Measurements from ENCODE around the gene SLF2. TPM values are rescaled to one million over a fixed set of nuclear protein-coding genes. Genes with fewer than 3 reads are reported as not detected.

Gene SLF2
- total and polyA plus RNA-seq, 9 of the 15 experiments (the other 6 are each of a cell fraction or from before 2014, with no cell fraction given): 1.7 to 18.4 (median 7.8) TPM

- TF ChIP-seq GMEB1 (CRISPR knock-in tag; IDR thresholded peaks at IDR 0.05) (no peak), ZNF274 (IDR thresholded peaks at IDR 0.05; ENCODE audit: borderline replicate concordance, low read depth, low read length) (no peak), ZNF277 (CRISPR knock-in tag; IDR thresholded peaks at IDR 0.05; ENCODE audit: borderline replicate concordance) (no peak), TCF15 (CRISPR knock-in tag; IDR thresholded peaks at IDR 0.05) (no peak), NRF1 (conservative IDR thresholded peaks at IDR 0.05 in 1 of 2, IDR thresholded peaks at IDR 0.05 in 1 of 2) (peak; percentile 92 to 93), FUS (optimal IDR thresholded peaks at IDR 0.05; ENCODE audit: low read depth, low read length) (no peak), ETV5 (CRISPR knock-in tag; IDR thresholded peaks at IDR 0.05; ENCODE audit: low read depth) (0 out of 2 replicates have a peak, but pooled peaks have one; percentile 26), ETV6 (IDR thresholded peaks at IDR 0.05; ENCODE audit: borderline replicate concordance in 1 of 2, low read depth in 2 of 2, low read length in 1 of 2) (no peak), ETV6 (CRISPR knock-in tag; IDR thresholded peaks at IDR 0.05; ENCODE audit: borderline replicate concordance) (no peak), KAT2B (IDR thresholded peaks at IDR 0.05; ENCODE audit: low read depth, low read length) (no peak), PHF20 (IDR thresholded peaks at IDR 0.05; ENCODE audit: partially characterized antibody) (peak; percentile 91), MXD1 (CRISPR knock-in tag; IDR thresholded peaks at IDR 0.05; ENCODE audit: borderline replicate concordance, poor library complexity, severe bottlenecking) (peak; percentile 83), HSF4 (CRISPR knock-in tag; IDR thresholded peaks at IDR 0.05; ENCODE audit: borderline replicate concordance) (no peak), GTF3C2 (IDR thresholded peaks at IDR 0.05; ENCODE audit: borderline replicate concordance, extremely low read depth, insufficient read length) (no peak), ZFX (CRISPR knock-in tag; IDR thresholded peaks at IDR 0.05) (peak; percentile 78), FOXA1 (IDR thresholded peaks at IDR 0.05; ENCODE audit: borderline replicate concordance) (no peak), NFXL1 (CRISPR knock-in tag; IDR thresholded peaks at IDR 0.05) (no peak), ZNF57 (CRISPR knock-in tag; IDR thresholded peaks at IDR 0.05) (no peak), CEBPG (CRISPR knock-in tag; IDR thresholded peaks at IDR 0.05) (no peak), CEBPG (tag; conservative IDR thresholded peaks at IDR 0.05 in 1 of 2, IDR thresholded peaks at IDR 0.05 in 1 of 2) (no peak), ERF (CRISPR knock-in tag; IDR thresholded peaks at IDR 0.05) (no peak)
Observed at GRCh38 chr10:100986952-100987684, 74.4 kb downstream of the SLF2 start, which contains the start of the genes MRPL43 and TWNK (continued).
